PC-9 (cell line): ENCODE data around the gene CFAP97D1.

Experiments
- EZH2 ChIP-seq: fragments of 200-600 bp; sonication (generic); IDR thresholded peaks from 2 replicates; pipeline ENCODE4 v1.8.0; 2017; ENCODE audit warnings: antibody characterized with exemption, low read depth
- TF ChIP-seq, protein P1 (sequence below): fragments of 200-600 bp; sonication (generic); conservative IDR thresholded peaks from 2 replicates; pipeline ENCODE4 v1.6.1; 2017; ENCODE audit warnings: mixed run types, antibody characterized with exemption, mild to moderate bottlenecking, moderate library complexity

DNA sequence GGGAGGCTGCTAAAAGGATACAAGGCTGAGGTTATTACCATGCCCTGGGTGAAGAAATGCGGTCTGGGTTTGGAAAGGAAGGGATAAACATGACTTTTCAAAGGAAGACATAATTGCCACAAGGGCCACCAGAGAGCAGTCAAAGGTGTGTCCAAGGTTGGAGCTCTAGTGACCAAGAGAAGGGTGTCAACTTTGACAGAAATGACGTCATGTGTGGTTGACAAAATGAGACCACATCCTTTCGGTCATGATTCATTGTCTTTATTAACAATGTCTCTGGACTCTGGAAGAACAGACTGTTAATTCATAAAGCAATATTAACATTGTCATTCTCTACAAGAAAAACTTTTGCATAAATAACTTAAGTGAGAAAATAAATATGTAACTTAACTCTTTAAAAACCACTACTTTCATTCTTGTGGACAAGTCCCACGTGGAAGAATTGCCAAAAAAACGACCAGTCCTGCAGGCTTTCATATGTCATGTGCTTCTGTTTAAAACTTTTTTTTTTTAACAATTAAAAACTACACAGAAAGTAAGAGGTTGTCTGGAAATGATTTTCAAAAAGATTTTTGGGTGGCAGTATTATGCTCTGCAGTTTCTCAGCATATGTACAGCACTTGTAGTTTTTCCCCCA is 26.6 kb upstream of the CFAP97D1 start:
- TF ChIP-seq, protein P1, sequence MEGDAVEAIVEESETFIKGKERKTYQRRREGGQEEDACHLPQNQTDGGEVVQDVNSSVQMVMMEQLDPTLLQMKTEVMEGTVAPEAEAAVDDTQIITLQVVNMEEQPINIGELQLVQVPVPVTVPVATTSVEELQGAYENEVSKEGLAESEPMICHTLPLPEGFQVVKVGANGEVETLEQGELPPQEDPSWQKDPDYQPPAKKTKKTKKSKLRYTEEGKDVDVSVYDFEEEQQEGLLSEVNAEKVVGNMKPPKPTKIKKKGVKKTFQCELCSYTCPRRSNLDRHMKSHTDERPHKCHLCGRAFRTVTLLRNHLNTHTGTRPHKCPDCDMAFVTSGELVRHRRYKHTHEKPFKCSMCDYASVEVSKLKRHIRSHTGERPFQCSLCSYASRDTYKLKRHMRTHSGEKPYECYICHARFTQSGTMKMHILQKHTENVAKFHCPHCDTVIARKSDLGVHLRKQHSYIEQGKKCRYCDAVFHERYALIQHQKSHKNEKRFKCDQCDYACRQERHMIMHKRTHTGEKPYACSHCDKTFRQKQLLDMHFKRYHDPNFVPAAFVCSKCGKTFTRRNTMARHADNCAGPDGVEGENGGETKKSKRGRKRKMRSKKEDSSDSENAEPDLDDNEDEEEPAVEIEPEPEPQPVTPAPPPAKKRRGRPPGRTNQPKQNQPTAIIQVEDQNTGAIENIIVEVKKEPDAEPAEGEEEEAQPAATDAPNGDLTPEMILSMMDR = no peak
- no peak for TF ChIP-seq EZH2
